GM18502 (cell line): Measurements from ENCODE around the gene C11orf16.
"Not testable (repeated sequence)": the region's sequence is repeated elsewhere in the genome, so short reads cannot be mapped to it uniquely, and the experiment has no call there.

Source experiments
- ATAC-seq: cut with Tn5 transposase; IDR thresholded peaks from one replicate; pipeline ENCODE4 v1.9.1; 2021; ENCODE audit warnings: mild to moderate bottlenecking; ENCODE audit not compliant: unreplicated experiment, poor library complexity

The C11orf16 gene

DNA sequence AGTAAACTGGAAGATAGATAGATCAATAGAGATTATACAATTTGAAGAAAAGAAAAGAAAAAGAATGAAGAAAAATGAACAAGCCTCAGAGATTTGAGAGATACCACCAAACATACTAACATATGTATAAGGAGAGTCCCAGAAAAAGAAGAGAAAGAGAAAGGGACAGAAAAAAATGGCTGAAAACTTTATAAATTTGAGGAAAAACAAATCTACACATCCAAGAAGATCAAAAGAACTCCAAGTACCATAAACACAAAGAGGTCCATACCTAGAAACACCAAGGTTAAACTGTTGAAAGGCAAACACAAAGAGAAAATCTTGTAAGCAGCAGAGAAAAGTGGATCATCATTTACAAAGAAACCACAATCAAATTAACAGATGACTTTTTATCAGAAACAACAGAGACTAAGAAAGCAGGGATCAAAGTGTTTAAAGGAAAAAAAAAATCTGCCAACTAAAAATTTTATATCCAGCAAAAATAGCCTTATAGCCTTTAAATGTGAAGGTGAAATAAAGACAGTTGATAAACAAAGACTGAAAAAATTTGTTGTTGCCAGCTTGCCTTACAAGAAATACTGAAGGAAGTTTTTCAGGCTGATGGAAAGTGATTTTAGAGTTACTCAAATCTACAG lies 33.5 kb downstream of the C11orf16 start:
- no peak for ATAC-seq

DNA sequence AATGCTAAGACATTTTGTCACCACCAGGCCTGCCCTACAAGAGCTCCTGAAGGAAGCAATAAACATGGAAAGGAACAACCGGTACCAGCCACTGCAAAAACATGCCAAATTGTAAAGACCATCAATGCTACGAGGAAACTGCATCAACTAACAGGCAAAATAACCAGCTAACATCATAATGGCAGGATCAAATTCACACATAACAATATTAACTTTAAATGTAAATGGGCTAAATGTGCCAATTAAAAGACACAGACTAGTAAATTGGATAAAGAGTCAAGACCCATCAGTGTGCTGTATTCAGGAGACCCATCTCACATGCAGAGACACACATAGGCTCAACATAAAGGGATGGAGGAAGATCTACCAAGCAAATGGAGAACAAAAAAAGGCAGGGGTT lies 41.6 kb downstream of the C11orf16 start:
- ATAC-seq = not testable (repeated sequence)

DNA sequence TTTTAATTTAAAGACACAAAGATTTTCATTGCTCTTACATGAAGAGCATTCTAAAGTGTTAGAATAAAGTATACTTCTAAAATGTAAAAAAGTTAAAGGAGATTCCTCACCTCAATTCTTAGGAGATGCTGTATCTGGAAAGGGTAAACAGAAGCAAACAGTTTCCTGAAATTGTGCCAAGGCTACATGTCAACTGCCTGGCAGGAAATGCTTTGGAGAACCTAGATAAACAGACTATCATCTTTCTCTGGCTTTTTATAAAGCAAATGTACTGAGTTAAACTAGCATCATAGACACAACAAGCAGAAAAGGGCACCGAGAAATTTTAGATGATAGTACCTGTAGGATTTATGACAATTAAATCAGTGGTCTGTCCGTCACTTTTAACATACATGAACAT lies 46.4 kb downstream of the C11orf16 start:
- no peak for ATAC-seq

DNA sequence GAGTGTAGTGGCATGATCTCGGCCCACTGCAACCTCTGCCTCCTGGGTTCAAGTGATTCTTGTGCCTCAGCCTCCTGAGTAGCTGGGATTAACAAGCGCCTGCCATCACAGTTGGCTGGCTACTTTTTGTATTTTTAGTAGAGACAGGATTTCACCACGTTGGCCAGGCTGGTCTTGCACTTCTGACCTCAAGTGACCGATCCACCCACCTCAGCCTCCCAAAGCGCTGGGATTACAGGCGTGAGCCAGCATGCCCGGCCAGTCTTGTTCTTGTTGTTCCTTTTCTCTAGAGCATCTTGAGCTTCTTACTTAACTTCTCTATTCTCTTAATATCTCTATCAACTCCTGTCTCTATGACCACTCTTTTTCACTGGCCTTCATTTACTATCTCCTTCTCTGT lies 51.2 kb downstream of the C11orf16 start:
- not testable (repeated sequence) for ATAC-seq

DNA sequence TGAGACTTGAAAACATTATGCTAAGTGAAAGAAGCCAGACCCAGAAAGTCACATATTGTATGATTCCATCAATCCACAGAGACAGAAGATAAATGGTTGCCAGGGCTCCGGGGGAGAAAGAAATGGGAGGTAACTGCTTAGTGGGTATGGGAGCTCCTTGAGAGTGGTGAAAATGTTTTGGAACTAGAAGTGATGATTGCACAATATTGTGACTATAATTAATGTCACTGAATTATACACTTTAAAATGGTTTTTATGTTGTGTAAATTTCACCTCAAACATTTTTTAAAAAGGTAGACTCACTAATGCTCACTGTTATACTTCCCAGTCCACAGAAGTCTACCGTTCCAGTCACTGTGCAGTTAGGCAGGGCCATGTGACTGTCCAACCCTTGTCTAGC lies 54.0 kb downstream of the C11orf16 start:
- ATAC-seq = no peak

DNA sequence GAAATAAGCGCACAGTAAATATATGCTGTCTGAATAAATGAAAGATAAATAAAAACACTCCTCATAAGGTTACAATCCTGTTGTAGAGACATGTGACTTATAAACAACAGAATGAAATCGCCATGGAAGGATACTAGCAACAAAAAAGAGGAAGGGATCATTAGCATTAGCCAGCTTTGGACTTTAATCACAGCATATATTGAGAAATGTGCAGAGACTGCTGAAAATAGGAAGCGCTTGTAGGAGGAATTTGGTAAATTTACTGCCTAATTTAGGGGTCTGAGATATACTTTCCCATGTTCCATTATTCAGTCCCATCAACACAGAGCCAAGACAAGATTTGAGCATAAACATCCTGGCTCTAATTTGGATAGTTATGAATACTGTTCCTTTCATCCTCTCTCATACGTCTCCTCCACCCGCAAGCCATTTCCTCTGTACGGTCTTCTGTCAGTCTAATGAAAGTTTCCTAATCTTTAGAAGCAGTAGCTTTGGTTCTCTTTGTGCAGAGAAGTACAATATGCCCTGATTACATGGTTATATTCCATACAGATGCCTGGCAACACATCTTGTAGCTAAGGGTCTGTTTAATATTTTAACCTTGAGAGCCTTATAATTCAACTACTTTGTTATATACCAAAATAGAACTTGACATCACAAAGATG lies 58.9 kb downstream of the C11orf16 start:
- no peak for ATAC-seq

DNA sequence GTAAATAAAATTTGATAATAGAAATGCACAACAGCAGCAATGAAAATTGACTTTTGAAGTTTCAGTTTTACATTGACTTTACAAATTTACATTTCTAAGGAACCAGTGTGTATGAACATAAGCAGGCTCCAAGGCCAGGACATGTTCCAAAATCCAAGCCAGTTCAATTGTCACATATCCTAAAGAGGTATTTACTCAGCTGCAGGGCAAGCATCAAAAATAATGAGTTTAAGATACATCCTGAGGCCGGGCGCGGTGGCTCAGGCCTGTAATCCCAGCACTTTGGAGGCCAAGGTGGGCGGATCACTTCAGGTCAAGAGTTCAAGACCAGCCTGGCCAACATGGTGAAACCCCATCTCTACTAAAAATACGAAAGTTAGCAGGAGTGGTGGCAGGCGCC lies 60.8 kb downstream of the C11orf16 start:
- ATAC-seq = no peak

DNA sequence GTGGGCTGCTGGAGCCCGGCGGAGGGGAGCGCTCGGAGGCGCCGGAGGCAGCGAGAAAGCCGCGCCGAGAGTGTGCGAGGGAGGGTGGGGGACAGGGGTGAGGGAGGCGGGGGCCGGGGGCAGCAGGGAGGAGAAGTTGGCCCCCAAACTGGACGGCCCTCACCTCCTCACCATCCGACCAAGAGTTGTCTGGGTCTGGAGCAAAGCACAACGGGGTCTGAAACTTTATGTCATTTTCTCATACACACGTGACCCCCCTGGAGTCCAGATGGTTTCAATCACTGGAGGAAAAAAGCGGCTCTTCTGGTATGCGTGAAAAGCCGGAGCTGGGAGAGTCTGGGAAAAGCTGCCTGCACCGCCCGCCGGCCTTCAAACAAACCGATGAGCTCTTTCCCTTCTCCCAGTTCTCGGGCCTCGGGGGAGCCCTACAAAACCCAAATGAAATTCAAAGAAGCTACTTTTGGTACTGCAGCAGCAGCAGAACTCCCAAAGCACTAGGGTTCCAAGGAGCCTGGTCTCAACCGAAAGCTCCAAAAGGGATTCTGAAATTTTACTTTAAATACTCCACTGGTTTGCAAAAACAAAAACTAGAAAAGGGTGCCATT lies 61.5 kb downstream of the C11orf16 start:
- ATAC-seq = no peak

DNA sequence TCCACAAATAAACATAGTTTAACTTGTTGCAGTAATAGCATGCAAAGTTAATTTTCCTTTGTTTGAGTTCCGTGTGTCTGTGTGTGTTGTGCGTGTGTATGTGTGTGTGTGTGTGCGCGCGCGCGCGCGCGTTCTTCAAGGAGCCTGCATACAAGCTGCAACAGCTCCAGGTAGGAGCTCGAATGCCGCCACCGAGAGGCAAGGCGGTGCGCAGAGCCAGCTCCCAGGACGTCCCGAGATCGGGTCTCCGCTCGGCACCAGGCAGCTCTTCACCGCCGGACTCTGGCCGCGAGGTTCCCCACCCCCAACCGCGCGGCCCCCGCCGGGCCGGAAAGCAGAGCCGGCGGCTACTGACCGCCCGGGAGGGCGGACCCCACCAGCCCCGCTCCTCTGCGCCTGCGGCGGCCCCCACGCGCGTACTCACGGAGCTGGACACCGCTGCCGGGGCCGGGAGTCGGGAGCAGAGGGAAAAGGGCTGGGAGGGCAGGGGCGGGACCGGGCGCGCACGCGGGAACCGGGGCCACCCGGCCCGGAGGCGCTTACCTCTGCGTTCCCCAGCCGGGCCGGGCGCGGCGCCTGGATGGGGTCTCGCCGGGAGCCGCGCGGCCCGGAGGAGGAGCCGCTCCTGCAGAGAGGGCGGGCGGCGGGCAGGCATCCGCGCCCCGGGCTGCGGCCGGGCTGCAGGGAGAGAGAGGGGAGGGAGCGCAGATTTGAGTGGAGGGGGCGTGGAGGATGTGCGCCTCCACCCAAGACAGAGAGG lies 62.2 kb downstream of the C11orf16 start:
- no peak for ATAC-seq
